Fibroblast of lung (primary cell): ENCODE results near the gene CTNS. TPM values are rescaled to one million over a fixed set of nuclear protein-coding genes. Genes with fewer than 3 reads are reported as not detected.

Source experiments
- DNase-seq, 2 donors: peaks; one replicate each; pipeline versions ENCODE4 v3.0.0 to v3.0.0-alpha.2; 2010; ENCODE audit warnings: low read depth in 2 of 2
- H2AFZ ChIP-seq: 2 replicates; pipeline ENCODE4 v1.5.1; 2012; ENCODE audit warnings: low read length, control low read depth, inconsistent platforms
- H3K27ac ChIP-seq: 2 replicates; pipeline ENCODE4 v1.5.1; 2011; ENCODE audit warnings: low read length, control low read depth; ENCODE audit not compliant: insufficient read depth
- H3K27me3 ChIP-seq: 2 replicates; pipeline ENCODE4 v1.5.1; 2011; ENCODE audit warnings: mild to moderate bottlenecking, low read length; ENCODE audit not compliant: control insufficient read depth, insufficient read depth
- H3K36me3 ChIP-seq: 2 replicates; pipeline ENCODE4 v1.5.1; 2011; ENCODE audit warnings: low read length; ENCODE audit not compliant: control insufficient read depth, insufficient read depth
- H3K4me1 ChIP-seq: 2 replicates; pipeline ENCODE4 v1.5.1; 2011; ENCODE audit warnings: low read length; ENCODE audit not compliant: control insufficient read depth, insufficient read depth; ENCODE audit errors: extremely low read depth
- H3K4me2 ChIP-seq: 2 replicates; pipeline ENCODE4 v1.5.1; 2011; ENCODE audit warnings: low read length, control low read depth; ENCODE audit not compliant: insufficient read depth; ENCODE audit errors: extremely low read depth
- H3K4me3 ChIP-seq, 4 experiments: fragments of 200-600 bp in 1 of 4; sonication (generic) in 1 of 4; replicated peaks in 1 of 4; 2 replicates each; pipeline ENCODE4 v1.5.1; 2011 to 2016; ENCODE audit warnings: low read length in 4 of 4, low read depth in 3 of 4, mild to moderate bottlenecking in 3 of 4, control low read depth in 2 of 4, inconsistent platforms in 1 of 4, mixed read lengths in 1 of 4; ENCODE audit not compliant: insufficient read depth in 1 of 4; ENCODE audit errors: control extremely low read depth in 1 of 4
- H3K79me2 ChIP-seq: 2 replicates; pipeline ENCODE4 v1.5.1; 2012; ENCODE audit warnings: mild to moderate bottlenecking, low read length, inconsistent platforms; ENCODE audit not compliant: control insufficient read depth, insufficient read depth
- H3K9ac ChIP-seq: 2 replicates; pipeline ENCODE4 v1.5.1; 2011; ENCODE audit warnings: mild to moderate bottlenecking, low read length, control low read depth; ENCODE audit not compliant: insufficient read depth
- H3K9me3 ChIP-seq: 2 replicates; pipeline ENCODE4 v1.5.1; 2012; ENCODE audit warnings: low read depth, low read length; ENCODE audit not compliant: control insufficient read depth, insufficient read depth
- H4K20me1 ChIP-seq: 2 replicates; pipeline ENCODE4 v1.5.1; 2011; ENCODE audit warnings: low read length; ENCODE audit not compliant: control insufficient read depth, insufficient read depth; ENCODE audit errors: extremely low read depth
- CTCF ChIP-seq, 2 donors: IDR thresholded peaks in 1 of 2; conservative IDR thresholded peaks in 1 of 2; 1 replicate in 1 of 2; 2 replicates in 1 of 2; pipeline ENCODE4 v1.5.1; 2011 to 2012; ENCODE audit warnings: low read length in 2 of 2, control low read depth in 1 of 2, inconsistent platforms in 1 of 2, low read depth in 1 of 2, mild to moderate bottlenecking in 1 of 2
- EZH2 ChIP-seq: IDR thresholded peaks from 2 replicates; pipeline ENCODE4 v1.5.1; 2012; ENCODE audit warnings: low read length, control low read depth, mild to moderate bottlenecking; ENCODE audit errors: missing control alignments
- polyA plus RNA-seq, 2 donors: library from polyadenylated mRNA; depleted of rRNA in 1 of 2; stranded (reverse) in 1 of 2; unstranded in 1 of 2; fragments of >200 nt; gene quantifications; 2 replicates each; pipeline ENCODE4 v1.2.1, GENCODE V29; 2011 to 2012; ENCODE audit warnings: missing spikeins in 1 of 2
- total RNA-seq: library from RNA; depleted of rRNA; stranded (reverse); fragments of >200 nt; gene quantifications from 2 replicates; pipeline ENCODE4 v1.2.1, GENCODE V29; 2014

CTNS gene
- total and polyA plus RNA-seq, 2 donors (not counting 1 experiment from before 2014, with no cell fraction given), result 9.6 to 19.2 TPM

DNA sequence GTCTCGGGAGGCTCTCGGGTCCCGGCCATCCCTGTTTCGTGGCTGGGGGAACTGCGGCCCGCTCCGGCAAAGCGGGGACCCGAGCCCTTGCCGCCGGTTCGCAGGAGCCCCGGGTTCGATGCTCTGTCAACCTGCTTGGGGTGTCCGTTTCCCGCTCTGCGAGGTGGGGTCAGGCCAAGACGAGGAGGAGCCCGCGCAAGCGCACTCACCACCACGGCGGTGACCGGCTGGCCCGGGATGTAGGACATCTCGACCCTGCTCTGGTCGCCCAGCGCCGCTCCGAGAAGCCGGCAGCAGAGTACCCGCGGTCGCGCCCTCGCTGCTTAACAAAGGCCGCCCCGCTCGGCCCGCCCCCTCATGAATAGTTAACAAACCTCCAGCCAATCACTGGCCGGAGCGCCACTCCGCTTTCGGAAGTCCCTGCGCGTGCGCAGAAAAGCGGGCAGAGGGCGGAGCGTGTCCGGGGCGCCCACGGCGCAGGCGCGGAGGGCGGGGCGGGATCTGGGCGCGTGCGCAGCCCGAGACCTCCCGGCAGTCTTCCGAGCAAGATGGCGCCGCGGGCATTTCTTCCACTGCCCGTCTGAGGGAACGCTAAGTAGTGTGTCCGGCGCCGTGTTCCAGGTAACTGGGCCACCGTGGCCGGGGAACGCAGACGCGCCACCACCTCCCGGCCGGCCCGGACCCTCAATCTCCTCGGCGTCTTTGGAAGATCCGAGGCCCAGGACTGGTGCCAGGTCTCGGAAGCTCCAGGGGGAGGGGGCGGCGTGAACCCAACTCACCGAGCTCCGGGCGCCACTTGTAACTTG lies 31.9 kb downstream of the CTNS start, which contains the start of the genes EMC6 and TAX1BP3:
Gene EMC6 (plus strand): TSS at position 534 of the 806 bp plus-strand sequence. CDS start 335 bp downstream, outside the sequence.
Gene TAX1BP3 (minus strand): TSS at position 300 of the 806 bp plus-strand sequence. CDS start 52 bp downstream, at position 248.
- H3K36me3 ChIP-seq, result peaks cover 12% of the 10 kb centered on the region
- TF ChIP-seq EZH2 (no peak), CTCF (conservative IDR thresholded peaks at IDR 0.05 in 1 of 2, IDR thresholded peaks at IDR 0.05 in 1 of 2; ENCODE audit: low read depth in 1 of 2, low read length in 2 of 2) (no peak)
- peak within 1 kb of the TSS; percentile 58 to 98 (median 93) for H3K4me3 ChIP-seq
- H4K20me1 ChIP-seq, result no peaks in the 10 kb centered on the region
- H2AFZ ChIP-seq, result peak within 1 kb of the TSS; percentile 80
- H3K4me2 ChIP-seq, result peak within 1 kb of the TSS; percentile 100
- H3K27me3 ChIP-seq, result no peaks in the 10 kb centered on the region
- H3K9ac ChIP-seq, result peak within 1 kb of the TSS; percentile 97
- H3K79me2 ChIP-seq, result peaks cover 46% of the 10 kb centered on the region
- peaks cover 11% of the 10 kb centered on the region for H3K4me1 ChIP-seq
- peak within 1 kb of the TSS; percentile 98 for H3K27ac ChIP-seq
- DNase-seq, result peak; percentile 94 to 97
- H3K9me3 ChIP-seq, result no peaks in the 10 kb centered on the region

- H3K79me2 ChIP-seq, result peaks cover 46% of the 10 kb centered on the region
- H3K4me2 ChIP-seq, result peak overlapping the region; percentile 90
- peak overlapping the region; percentile 80 for H2AFZ ChIP-seq
- no peak for DNase-seq
- peaks cover 7% of the 10 kb centered on the region for H3K36me3 ChIP-seq
- peaks cover 11% of the 10 kb centered on the region for H3K4me1 ChIP-seq
- H3K9me3 ChIP-seq, result no peaks in the 10 kb centered on the region
- H3K4me3 ChIP-seq, result peak overlapping the region; percentile 58 to 98 (median 87)
- H3K9ac ChIP-seq, result peak overlapping the region; percentile 97
- H3K27ac ChIP-seq, result peak overlapping the region; percentile 93
- no peaks in the 10 kb centered on the region for H3K27me3 ChIP-seq
- H4K20me1 ChIP-seq, result no peaks in the 10 kb centered on the region
- no peak for TF ChIP-seq CTCF (conservative IDR thresholded peaks at IDR 0.05 in 1 of 2, IDR thresholded peaks at IDR 0.05 in 1 of 2; ENCODE audit: low read depth in 1 of 2, low read length in 2 of 2)
- TF ChIP-seq EZH2, result no peak
These were observed 32.5 kb downstream of the CTNS start for GRCh38 chr17:3669085-3669347.

- Histone ChIP-seq H3K79me2 (peaks cover 42% of the 10 kb centered on the region), H2AFZ (no peak overlapping the region), H3K9ac (no peak overlapping the region)
These were observed 33.0 kb downstream of the CTNS start for GRCh38 chr17:3669548-3669947.

More at GRCh38 chr17:3669548-3669947, 33.0 kb downstream of the CTNS start:
- H3K4me1 ChIP-seq, result peaks cover 11% of the 10 kb centered on the region
- H3K27me3 ChIP-seq, result no peaks in the 10 kb centered on the region
- H3K4me3 ChIP-seq, result peak overlapping the region; percentile 58 to 98 (median 87)
- DNase-seq, result no peak
- peak overlapping the region; percentile 93 for H3K27ac ChIP-seq
- TF ChIP-seq EZH2 (no peak), CTCF (conservative IDR thresholded peaks at IDR 0.05 in 1 of 2, IDR thresholded peaks at IDR 0.05 in 1 of 2; ENCODE audit: low read depth in 1 of 2, low read length in 2 of 2) (no peak)
- H3K36me3 ChIP-seq, result peaks cover 5% of the 10 kb centered on the region
- no peaks in the 10 kb centered on the region for H4K20me1 ChIP-seq
- H3K4me2 ChIP-seq, result peak overlapping the region; percentile 90
- H3K9me3 ChIP-seq, result no peaks in the 10 kb centered on the region
